Gastrocnemius medialis (tissue), 4 donors: ENCODE results near the gene ANXA1.

Experiments used
- CTCF ChIP-seq, 5 experiments: fragments of 450-650 bp in 3 of 5; fragments of 200-600 bp in 2 of 5; sonication (generic) in 2 of 5; IDR thresholded peaks in 4 of 5; conservative IDR thresholded peaks in 1 of 5; 1 replicate in 4 of 5; 2 replicates in 1 of 5; pipeline ENCODE4 v1.5.1; 2016 to 2019; ENCODE audit warnings: antibody characterized with exemption in 5 of 5, mild to moderate bottlenecking in 3 of 5, moderate library complexity in 3 of 5
- POLR2A ChIP-seq, 2 donors: fragments of 450-650 bp; IDR thresholded peaks; one replicate each; pipeline ENCODE4 v1.6.1; 2017; ENCODE audit warnings: antibody characterized with exemption in 2 of 2, mild to moderate bottlenecking in 2 of 2, moderate library complexity in 2 of 2

GRCh38 chr9:73116880-73117279 lies 34.8 kb upstream of the ANXA1 start:
- no peak for TF ChIP-seq CTCF (IDR thresholded peaks at IDR 0.05 in 4 of 5, conservative IDR thresholded peaks at IDR 0.05 in 1 of 5)
- no peak for TF ChIP-seq POLR2A (IDR thresholded peaks at IDR 0.05)
